HUES6 (cell line): ENCODE measurements around the gene CDK12.
"Not testable (repeated sequence)": the region's sequence is repeated elsewhere in the genome, so short reads cannot be mapped to it uniquely, and the experiment has no call there.

Experiments
- H3K27ac ChIP-seq: 2 replicates; pipeline ENCODE4 v1.7.0; 2013; ENCODE audit warnings: low read depth, mild to moderate bottlenecking, low read length, inconsistent platforms
- H3K27me3 ChIP-seq: 2 replicates; pipeline ENCODE4 v1.6.1; 2013; ENCODE audit warnings: low read length; ENCODE audit not compliant: control insufficient read depth, insufficient read depth
- H3K36me3 ChIP-seq: 2 replicates; pipeline ENCODE4 v1.6.1; 2013; ENCODE audit warnings: low read length; ENCODE audit not compliant: control insufficient read depth, insufficient read depth
- H3K4me1 ChIP-seq: 2 replicates; pipeline ENCODE4 v1.6.1; 2013; ENCODE audit warnings: low read length; ENCODE audit not compliant: control insufficient read depth, insufficient read depth
- H3K4me3 ChIP-seq: 2 replicates; pipeline ENCODE4 v1.5.1; 2013; ENCODE audit warnings: low read depth, low read length
- H3K9ac ChIP-seq: one replicate; pipeline ENCODE4 v1.6.1; 2013; ENCODE audit warnings: mild to moderate bottlenecking, low read length
- H3K9me3 ChIP-seq: 2 replicates; pipeline ENCODE4 v1.6.1; 2013; ENCODE audit warnings: low read depth, low read length; ENCODE audit not compliant: control insufficient read depth, insufficient read depth

The CDK12 gene

DNA sequence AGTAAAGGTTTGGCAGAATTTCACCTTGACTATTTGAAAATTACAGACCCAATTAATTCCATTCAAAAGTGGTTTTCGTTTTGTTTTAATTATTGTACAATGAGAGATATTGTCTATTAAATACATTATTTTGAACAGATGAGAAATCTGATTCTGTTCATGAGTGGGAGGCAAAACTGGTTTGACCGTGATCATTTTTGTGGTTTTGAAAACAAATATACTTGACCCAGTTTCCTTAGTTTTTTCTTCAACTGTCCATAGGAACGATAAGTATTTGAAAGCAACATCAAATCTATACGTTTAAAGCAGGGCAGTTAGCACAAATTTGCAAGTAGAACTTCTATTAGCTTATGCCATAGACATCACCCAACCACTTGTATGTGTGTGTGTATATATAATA, 72.6 kb downstream of the CDK12 start:
- H3K27ac ChIP-seq = no peak overlapping the region
- H3K9me3 ChIP-seq = no peaks in the 10 kb centered on the region
- no peak overlapping the region for H3K4me3 ChIP-seq
- H3K9ac ChIP-seq = no peak overlapping the region
- no peaks in the 10 kb centered on the region for H3K27me3 ChIP-seq
- H3K36me3 ChIP-seq = peaks cover 28% of the 10 kb centered on the region
- no peaks in the 10 kb centered on the region for H3K4me1 ChIP-seq

DNA sequence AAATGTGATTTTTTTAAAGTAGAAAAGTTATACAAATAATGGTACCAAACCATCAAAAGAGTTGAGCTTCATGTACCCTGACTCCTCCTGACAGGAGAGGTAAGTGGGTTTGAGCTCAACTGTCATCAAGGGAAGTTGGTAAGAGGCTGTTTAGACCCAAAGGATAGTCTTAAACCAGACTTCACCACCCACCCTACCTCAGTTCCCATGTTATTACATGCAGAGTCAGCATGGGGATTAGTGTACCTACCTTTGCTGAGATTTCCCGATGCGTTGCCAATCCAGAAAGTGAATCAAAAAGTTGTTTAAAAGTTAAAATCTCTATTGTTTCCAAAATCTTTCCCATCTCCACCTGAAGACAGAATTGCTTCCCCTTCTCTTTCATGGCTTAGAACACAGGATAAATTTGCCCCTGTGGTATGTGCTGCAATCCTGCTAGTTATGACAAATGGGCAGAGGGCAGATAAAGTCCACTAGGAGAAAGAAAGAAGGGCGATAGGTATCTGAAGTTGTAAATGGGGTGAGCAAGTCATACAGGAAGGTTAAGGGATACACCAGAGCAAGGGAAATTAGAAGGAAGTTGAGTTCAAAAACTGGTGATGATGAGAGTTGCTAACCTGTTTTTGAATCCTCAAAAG, 73.6 kb downstream of the CDK12 start:
- H3K27me3 ChIP-seq = no peaks in the 10 kb centered on the region
- no peak overlapping the region for H3K9ac ChIP-seq
- H3K27ac ChIP-seq = no peak overlapping the region
- peaks cover 18% of the 10 kb centered on the region for H3K36me3 ChIP-seq
- no peaks in the 10 kb centered on the region for H3K9me3 ChIP-seq
- H3K4me3 ChIP-seq = no peak overlapping the region
- H3K4me1 ChIP-seq = no peaks in the 10 kb centered on the region

DNA sequence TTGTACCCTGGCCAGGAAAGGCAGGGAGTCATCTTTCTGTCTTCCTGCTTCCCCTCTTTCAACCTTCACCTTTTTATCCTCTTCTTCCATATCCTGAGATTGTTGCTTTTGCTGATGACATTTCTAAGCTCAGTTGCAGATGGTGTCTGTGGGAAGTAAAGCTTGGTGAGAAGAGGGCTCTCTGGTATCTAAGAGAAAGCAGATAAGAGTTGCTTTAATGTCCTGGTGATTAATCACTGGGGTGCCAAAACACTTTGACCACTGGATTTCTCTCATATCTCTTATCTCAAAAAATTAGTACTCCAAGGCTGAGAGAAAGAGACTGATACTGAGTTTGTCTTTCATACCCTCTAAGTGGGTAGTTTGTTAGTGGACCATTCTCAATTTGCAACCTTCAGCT, 75.2 kb downstream of the CDK12 start:
- Histone ChIP-seq H3K9ac (no peak overlapping the region), H3K36me3 (peaks cover 5% of the 10 kb centered on the region), H3K27ac (no peak overlapping the region), H3K4me1 (no peaks in the 10 kb centered on the region), H3K27me3 (no peaks in the 10 kb centered on the region), H3K9me3 (no peaks in the 10 kb centered on the region), H3K4me3 (no peak overlapping the region)

DNA sequence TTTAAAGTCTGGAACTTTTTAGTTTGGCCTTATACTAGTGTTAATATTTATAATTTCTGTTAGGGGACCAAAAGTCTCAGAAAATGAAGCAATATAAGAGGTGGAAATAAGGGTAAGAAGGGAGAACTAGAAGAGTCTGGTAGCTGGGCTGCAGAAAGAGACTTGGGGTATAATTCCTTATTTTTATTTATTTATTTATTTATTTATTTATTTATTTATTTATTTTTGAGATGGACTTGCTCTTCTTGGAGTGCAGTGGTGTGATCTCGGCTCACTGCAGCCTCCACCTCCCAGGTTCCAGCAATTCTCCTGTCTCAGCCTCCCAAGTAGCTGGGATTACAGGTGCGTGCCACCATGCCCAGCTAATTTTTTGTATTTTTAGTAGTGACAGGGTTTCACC, 76.1 kb downstream of the CDK12 start:
- H3K27ac ChIP-seq, H3K9ac ChIP-seq, H3K4me1 ChIP-seq, H3K36me3 ChIP-seq, H3K27me3 ChIP-seq, H3K9me3 ChIP-seq, H3K4me3 ChIP-seq: not testable (repeated sequence)

DNA sequence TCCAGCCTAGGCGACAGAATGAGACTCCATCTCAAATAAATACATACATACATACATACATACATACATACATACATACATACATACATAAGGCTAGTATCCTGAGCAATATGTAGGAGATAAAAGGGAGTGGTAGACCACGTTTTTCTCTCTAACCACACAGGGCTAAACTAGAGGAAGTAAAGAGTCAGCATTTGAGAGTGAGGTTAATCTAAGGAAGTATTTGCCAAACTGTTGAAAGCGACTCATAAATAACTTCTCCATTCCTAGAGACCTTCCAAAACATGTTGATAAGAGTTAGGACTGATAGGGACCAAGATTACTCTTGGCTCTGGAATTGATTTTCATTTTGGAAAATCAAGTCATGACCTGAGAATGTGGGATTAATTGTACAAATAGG, 77.6 kb downstream of the CDK12 start:
- Histone ChIP-seq H3K4me3 (no peak overlapping the region), H3K9me3 (no peaks in the 10 kb centered on the region), H3K27ac (no peak overlapping the region), H3K27me3 (no peaks in the 10 kb centered on the region), H3K9ac (no peak overlapping the region), H3K36me3 (no peaks in the 10 kb centered on the region), H3K4me1 (no peaks in the 10 kb centered on the region)

DNA sequence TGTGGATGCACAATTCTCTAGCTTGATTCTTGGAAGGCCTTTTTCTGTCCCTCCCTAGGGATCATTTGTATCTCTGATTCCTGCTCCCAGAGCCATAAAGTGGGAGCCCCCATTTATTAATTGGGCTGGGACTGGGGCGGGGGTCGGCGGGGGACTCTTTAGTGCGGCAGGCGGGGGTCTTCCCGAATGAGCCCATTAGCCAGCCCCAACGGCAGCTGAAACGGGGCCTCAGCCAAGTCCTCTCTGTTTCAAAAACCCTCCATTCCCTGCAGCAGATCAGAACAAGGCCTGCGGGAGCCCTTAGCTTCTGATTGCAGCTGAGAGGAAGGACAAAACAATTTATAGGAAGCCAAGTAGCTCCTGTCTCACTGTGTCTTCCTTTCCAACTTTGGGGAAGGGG, 79.3 kb downstream of the CDK12 start:
- Histone ChIP-seq H3K27me3 (no peaks in the 10 kb centered on the region), H3K9ac (no peak overlapping the region), H3K4me1 (no peaks in the 10 kb centered on the region), H3K36me3 (no peaks in the 10 kb centered on the region), H3K4me3 (no peak overlapping the region), H3K27ac (no peak overlapping the region), H3K9me3 (no peaks in the 10 kb centered on the region)

DNA sequence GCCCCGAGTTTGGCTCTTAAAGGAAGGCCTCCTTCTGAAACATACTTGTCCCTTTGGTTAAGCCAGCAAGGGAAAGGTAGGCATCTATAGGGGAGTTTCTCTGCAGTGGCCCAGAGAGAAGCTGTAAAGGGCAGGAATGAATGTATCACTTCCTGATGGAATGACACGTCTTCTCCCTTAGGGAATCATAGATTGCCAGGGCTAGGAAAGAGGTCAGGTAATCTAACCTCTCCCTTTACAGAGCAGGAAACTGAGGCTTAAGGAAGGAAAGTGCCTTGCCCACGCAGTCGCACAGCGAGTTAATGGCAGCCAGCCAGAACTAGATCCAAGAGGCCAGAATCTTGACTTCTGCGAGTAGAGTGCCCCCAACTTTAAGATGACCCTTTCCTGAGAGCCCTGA, 80.4 kb downstream of the CDK12 start:
- H3K27me3 ChIP-seq = no peaks in the 10 kb centered on the region
- H3K9me3 ChIP-seq = no peaks in the 10 kb centered on the region
- no peak overlapping the region for H3K4me3 ChIP-seq
- no peak overlapping the region for H3K9ac ChIP-seq
- no peak overlapping the region for H3K27ac ChIP-seq
- H3K4me1 ChIP-seq = no peaks in the 10 kb centered on the region
- H3K36me3 ChIP-seq = no peaks in the 10 kb centered on the region

DNA sequence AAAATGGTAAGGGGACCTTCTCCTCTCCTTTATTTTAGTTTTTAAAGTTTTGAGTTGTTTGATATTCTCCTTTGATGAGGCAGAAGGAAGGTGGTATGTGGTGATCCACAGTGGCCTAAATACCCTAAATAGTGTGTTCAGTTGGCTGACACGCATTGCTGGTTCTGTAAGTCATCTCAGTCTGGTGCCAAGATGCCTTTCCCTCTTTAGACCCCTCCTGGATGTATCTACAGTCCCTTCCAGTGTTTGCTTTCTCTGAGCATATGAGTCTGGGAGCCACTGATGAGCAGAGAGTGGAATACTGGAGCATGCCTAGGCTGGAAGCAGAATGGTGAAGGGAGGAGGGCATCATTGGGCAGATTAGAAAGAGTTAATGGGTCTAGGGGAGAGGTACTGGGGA, 81.9 kb downstream of the CDK12 start:
- no peak overlapping the region for H3K4me3 ChIP-seq
- no peaks in the 10 kb centered on the region for H3K4me1 ChIP-seq

DNA sequence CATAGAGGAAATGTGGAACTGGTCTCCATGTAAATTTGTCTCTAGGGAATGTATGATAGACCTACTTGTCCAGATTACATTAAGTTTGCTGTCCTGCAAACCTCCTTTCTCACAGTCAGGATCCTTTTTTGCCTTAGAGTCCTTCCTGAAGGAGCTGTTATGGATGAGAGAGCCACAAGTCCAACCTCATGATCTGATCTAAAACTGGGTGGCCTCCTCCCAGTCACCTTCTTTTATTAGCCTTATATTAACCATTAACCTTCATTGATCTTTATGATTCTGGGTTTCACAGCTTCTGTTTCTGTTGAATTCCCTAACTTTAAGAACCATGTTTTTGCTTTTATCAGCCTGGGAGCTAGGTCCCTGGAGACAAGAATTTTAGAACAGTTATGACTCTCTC, 82.4 kb downstream of the CDK12 start:
- Histone ChIP-seq H3K4me3 (no peak overlapping the region), H3K9me3 (no peaks in the 10 kb centered on the region), H3K36me3 (no peaks in the 10 kb centered on the region), H3K27me3 (no peaks in the 10 kb centered on the region), H3K27ac (no peak overlapping the region), H3K9ac (no peak overlapping the region), H3K4me1 (no peaks in the 10 kb centered on the region)

More for the DNA sequence above, 81.9 kb downstream of the CDK12 start:
- H3K9me3 ChIP-seq = no peaks in the 10 kb centered on the region
- H3K9ac ChIP-seq = no peak overlapping the region
- H3K27ac ChIP-seq = no peak overlapping the region
- no peaks in the 10 kb centered on the region for H3K27me3 ChIP-seq
- H3K36me3 ChIP-seq = no peaks in the 10 kb centered on the region

DNA sequence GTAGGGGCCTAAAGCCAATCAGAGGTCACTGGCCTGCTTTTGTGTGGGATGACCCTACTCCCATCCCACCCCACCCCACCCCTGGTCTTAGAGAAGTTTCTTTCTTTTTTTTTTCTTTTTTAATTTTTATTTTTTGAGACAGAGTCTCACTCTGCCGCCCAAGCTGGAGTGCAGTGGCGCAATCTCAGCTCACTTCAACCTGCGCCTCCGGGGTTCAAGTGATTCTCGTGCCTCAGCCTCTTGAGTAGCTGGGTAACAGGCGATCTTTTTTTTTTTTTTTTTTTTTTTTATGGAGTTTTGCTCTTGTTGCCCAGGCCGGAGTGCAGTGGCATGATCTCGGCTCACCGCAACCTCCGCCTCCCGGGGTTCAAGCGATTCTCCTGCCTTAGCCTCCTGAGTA, 83.1 kb downstream of the CDK12 start:
- H3K27me3 ChIP-seq, H3K4me3 ChIP-seq, H3K36me3 ChIP-seq, H3K4me1 ChIP-seq, H3K9ac ChIP-seq, H3K9me3 ChIP-seq, H3K27ac ChIP-seq: not testable (repeated sequence)

DNA sequence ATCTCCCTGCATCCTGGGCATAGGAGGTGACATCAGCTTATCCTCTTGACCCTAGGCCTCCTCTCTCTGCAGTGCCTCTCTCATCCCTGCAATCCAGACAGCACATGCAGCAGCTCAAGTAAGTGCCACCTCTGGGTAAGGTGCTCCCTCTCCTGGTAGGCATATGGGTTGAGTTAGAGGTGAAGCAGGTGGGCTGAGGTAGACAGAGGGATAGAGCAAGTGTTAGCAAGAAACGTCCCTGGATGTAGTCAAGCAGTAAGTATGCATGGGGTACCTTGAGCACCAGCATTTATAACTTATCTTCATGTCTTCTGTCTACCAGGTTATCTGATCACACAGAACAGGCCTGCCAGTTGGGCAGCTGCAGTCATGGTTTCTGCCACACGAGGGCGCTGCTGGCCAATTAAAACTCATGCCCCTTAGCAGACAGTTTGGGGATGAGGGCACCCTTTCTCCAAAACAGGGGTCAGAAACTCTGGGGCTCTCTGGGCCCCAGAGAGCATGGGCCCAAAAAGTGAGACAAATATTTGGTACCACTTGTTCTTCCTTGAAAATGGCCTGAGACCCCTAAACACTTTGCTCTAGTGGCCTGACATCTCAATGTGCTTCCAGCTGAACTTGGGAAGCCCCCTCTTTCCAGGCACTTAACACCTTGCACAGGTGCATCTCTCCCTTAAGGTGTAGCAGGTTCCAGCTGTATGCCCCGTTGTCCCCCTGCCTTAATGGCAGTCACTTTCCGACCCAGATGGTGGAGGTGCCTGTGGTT, 86.6 kb downstream of the CDK12 start:
- no peak overlapping the region for H3K9ac ChIP-seq
- no peak overlapping the region for H3K27ac ChIP-seq
- H3K27me3 ChIP-seq = no peaks in the 10 kb centered on the region
- no peaks in the 10 kb centered on the region for H3K4me1 ChIP-seq
- H3K9me3 ChIP-seq = no peaks in the 10 kb centered on the region
- H3K36me3 ChIP-seq = no peaks in the 10 kb centered on the region
- H3K4me3 ChIP-seq = no peak overlapping the region
